ENCODE measurements around the gene NELL2. TPM values are rescaled to one million over a fixed set of nuclear protein-coding genes. Genes with fewer than 3 reads are reported as not detected.

Gene NELL2
- polyA plus RNA-seq, 1 donor from 2014 or later, result 5.2 TPM

GRCh38 chr12:44655846-44656245 is 220.3 kb downstream of the NELL2 start:
- no peaks in the 10 kb centered on the region for H3K27me3 Mint-ChIP-seq
- peak overlapping the region in 1 of 3 donors; percentile 62 for H3K27ac Mint-ChIP-seq
- H3K4me3 Mint-ChIP-seq, result no peak overlapping the region
- H3K36me3 Mint-ChIP-seq, result peaks cover 2% of the 10 kb centered on the region
- H3K9me3 Mint-ChIP-seq, result peaks cover 0 to 4% (median 0%) of the 10 kb centered on the region in 3 donors
- peaks cover 0 to 5% (median 0%) of the 10 kb centered on the region in 3 donors for H3K4me1 Mint-ChIP-seq

- Mint-ChIP-seq H3K27me3 (no peaks in the 10 kb centered on the region), H3K27ac (peak overlapping the region in 1 of 3 donors; percentile 62), H3K36me3 (peaks cover 2% of the 10 kb centered on the region), H3K9me3 (peaks cover 0 to 4% (median 0%) of the 10 kb centered on the region in 3 donors), H3K4me3 (peak overlapping the region in 1 of 4 donors; percentile 66), H3K4me1 (peaks cover 0 to 5% (median 0%) of the 10 kb centered on the region in 3 donors)
These were observed 221.2 kb downstream of the NELL2 start for GRCh38 chr12:44654646-44655639.

GRCh38 chr12:44653861-44654527 is 222.1 kb downstream of the NELL2 start:
- peaks cover 0 to under 1% (median 0%) of the 10 kb centered on the region in 3 donors for H3K9me3 Mint-ChIP-seq
- H3K27ac Mint-ChIP-seq, result no peak overlapping the region
- H3K4me1 Mint-ChIP-seq, result peaks cover 0 to 5% (median 0%) of the 10 kb centered on the region in 3 donors

GRCh38 chr12:44649693-44650092 is 226.4 kb downstream of the NELL2 start:
- peaks cover 2% of the 10 kb centered on the region for H3K36me3 Mint-ChIP-seq
- H3K27me3 Mint-ChIP-seq, result no peaks in the 10 kb centered on the region
- H3K9me3 Mint-ChIP-seq, result no peaks in the 10 kb centered on the region
- peaks cover 0 to 4% (median 0%) of the 10 kb centered on the region in 3 donors for H3K4me1 Mint-ChIP-seq
- H3K27ac Mint-ChIP-seq, result no peak overlapping the region
- H3K4me3 Mint-ChIP-seq, result no peak overlapping the region

More at GRCh38 chr12:44653861-44654527, 222.1 kb downstream of the NELL2 start:
- Mint-ChIP-seq H3K4me3 (no peak overlapping the region), H3K27me3 (no peaks in the 10 kb centered on the region), H3K36me3 (peaks cover 2% of the 10 kb centered on the region)

GRCh38 chr12:44647917-44648690 is 228.0 kb downstream of the NELL2 start:
- Mint-ChIP-seq H3K4me3 (no peak overlapping the region), H3K27ac (no peak overlapping the region), H3K9me3 (no peaks in the 10 kb centered on the region), H3K4me1 (no peaks in the 10 kb centered on the region), H3K27me3 (no peaks in the 10 kb centered on the region), H3K36me3 (no peaks in the 10 kb centered on the region)

GRCh38 chr12:44640427-44641190 is 235.5 kb downstream of the NELL2 start:
- Mint-ChIP-seq H3K4me1 (no peaks in the 10 kb centered on the region), H3K36me3 (no peaks in the 10 kb centered on the region), H3K9me3 (no peaks in the 10 kb centered on the region), H3K4me3 (no peak overlapping the region), H3K27me3 (peaks cover 1% of the 10 kb centered on the region), H3K27ac (no peak overlapping the region)

GRCh38 chr12:44637875-44638274 is 238.2 kb downstream of the NELL2 start:
- Mint-ChIP-seq H3K4me1 (no peaks in the 10 kb centered on the region), H3K36me3 (no peaks in the 10 kb centered on the region), H3K27ac (no peak overlapping the region), H3K9me3 (no peaks in the 10 kb centered on the region), H3K4me3 (no peak overlapping the region), H3K27me3 (peaks cover 1% of the 10 kb centered on the region)

GRCh38 chr12:44628180-44628579 is 247.9 kb downstream of the NELL2 start:
- Mint-ChIP-seq H3K4me3 (no peak overlapping the region), H3K27me3 (no peaks in the 10 kb centered on the region), H3K36me3 (no peaks in the 10 kb centered on the region), H3K4me1 (no peaks in the 10 kb centered on the region), H3K27ac (no peak overlapping the region), H3K9me3 (no peaks in the 10 kb centered on the region)

- no peaks in the 10 kb centered on the region for H3K27me3 Mint-ChIP-seq
- H3K9me3 Mint-ChIP-seq, result no peaks in the 10 kb centered on the region
- no peaks in the 10 kb centered on the region for H3K4me1 Mint-ChIP-seq
- H3K27ac Mint-ChIP-seq, result no peak overlapping the region
- no peaks in the 10 kb centered on the region for H3K36me3 Mint-ChIP-seq
- no peak overlapping the region for H3K4me3 Mint-ChIP-seq
These were observed 248.5 kb downstream of the NELL2 start for GRCh38 chr12:44627387-44628166.

GRCh38 chr12:44626883-44627282 is 249.2 kb downstream of the NELL2 start:
- Mint-ChIP-seq H3K4me1 (no peaks in the 10 kb centered on the region), H3K27ac (no peak overlapping the region), H3K27me3 (no peaks in the 10 kb centered on the region), H3K9me3 (no peaks in the 10 kb centered on the region), H3K4me3 (no peak overlapping the region), H3K36me3 (no peaks in the 10 kb centered on the region)

GRCh38 chr12:44618946-44619345 is 257.2 kb downstream of the NELL2 start:
- H3K27ac Mint-ChIP-seq, result no peak overlapping the region

GRCh38 chr12:44616402-44616801 is 259.7 kb downstream of the NELL2 start:
- no peaks in the 10 kb centered on the region for H3K36me3 Mint-ChIP-seq
- H3K4me1 Mint-ChIP-seq, result no peaks in the 10 kb centered on the region
- H3K4me3 Mint-ChIP-seq, result no peak overlapping the region
- H3K27ac Mint-ChIP-seq, result no peak overlapping the region
- H3K9me3 Mint-ChIP-seq, result no peaks in the 10 kb centered on the region
- no peaks in the 10 kb centered on the region for H3K27me3 Mint-ChIP-seq

More at GRCh38 chr12:44618946-44619345, 257.2 kb downstream of the NELL2 start:
- Mint-ChIP-seq H3K27me3 (no peaks in the 10 kb centered on the region), H3K4me1 (no peaks in the 10 kb centered on the region), H3K9me3 (no peaks in the 10 kb centered on the region), H3K36me3 (no peaks in the 10 kb centered on the region), H3K4me3 (no peak overlapping the region)

- no peaks in the 10 kb centered on the region for H3K4me1 Mint-ChIP-seq
- no peaks in the 10 kb centered on the region for H3K36me3 Mint-ChIP-seq
- H3K9me3 Mint-ChIP-seq, result peaks cover 0 to 2% (median 0%) of the 10 kb centered on the region in 3 donors
- H3K4me3 Mint-ChIP-seq, result no peak overlapping the region
- H3K27me3 Mint-ChIP-seq, result no peaks in the 10 kb centered on the region
- no peak overlapping the region for H3K27ac Mint-ChIP-seq
These were observed 264.6 kb downstream of the NELL2 start for GRCh38 chr12:44611538-44611937.

Data from IgD-negative memory B cell (primary cell).